D721Med (cell line): ENCODE measurements around the gene AKAIN1.
A peak's percentile ranks its signal among the peaks of the same experiment; 100 is the strongest.

Experiments
- DNase-seq: peaks from one replicate; pipeline ENCODE4 v3.0.0; 2011; ENCODE audit warnings: low spot score; ENCODE audit not compliant: insufficient read length
- FAIRE-seq: peaks from 2 replicates; lab custom pipeline; 2011; peaks lifted over from hg19 to GRCh38; lab: Jason Lieb, UNC
- CTCF ChIP-seq: IDR thresholded peaks from 2 replicates; pipeline ENCODE4 v1.5.1; 2012; ENCODE audit warnings: mild to moderate bottlenecking, control low read depth; ENCODE audit not compliant: insufficient read depth; ENCODE audit errors: missing control alignments

Gene AKAIN1

GRCh38 chr18:5214583-5215351, 17.7 kb upstream of the AKAIN1 start:
- DNase-seq (no peak), FAIRE-seq (no peak)
- no peak for TF ChIP-seq CTCF

GRCh38 chr18:5207471-5208150, 10.6 kb upstream of the AKAIN1 start:
- TF ChIP-seq CTCF = no peak
- FAIRE-seq = no peak
- no peak for DNase-seq

- FAIRE-seq = peak; percentile 38
- DNase-seq = no peak
- no peak for TF ChIP-seq CTCF
Measured at GRCh38 chr18:5198311-5198710, 1.3 kb upstream of the AKAIN1 start.

GRCh38 chr18:5197461-5197860, 404 bp upstream of the AKAIN1 start:
- no peak for TF ChIP-seq CTCF
- FAIRE-seq = no peak
- no peak for DNase-seq

DNA sequence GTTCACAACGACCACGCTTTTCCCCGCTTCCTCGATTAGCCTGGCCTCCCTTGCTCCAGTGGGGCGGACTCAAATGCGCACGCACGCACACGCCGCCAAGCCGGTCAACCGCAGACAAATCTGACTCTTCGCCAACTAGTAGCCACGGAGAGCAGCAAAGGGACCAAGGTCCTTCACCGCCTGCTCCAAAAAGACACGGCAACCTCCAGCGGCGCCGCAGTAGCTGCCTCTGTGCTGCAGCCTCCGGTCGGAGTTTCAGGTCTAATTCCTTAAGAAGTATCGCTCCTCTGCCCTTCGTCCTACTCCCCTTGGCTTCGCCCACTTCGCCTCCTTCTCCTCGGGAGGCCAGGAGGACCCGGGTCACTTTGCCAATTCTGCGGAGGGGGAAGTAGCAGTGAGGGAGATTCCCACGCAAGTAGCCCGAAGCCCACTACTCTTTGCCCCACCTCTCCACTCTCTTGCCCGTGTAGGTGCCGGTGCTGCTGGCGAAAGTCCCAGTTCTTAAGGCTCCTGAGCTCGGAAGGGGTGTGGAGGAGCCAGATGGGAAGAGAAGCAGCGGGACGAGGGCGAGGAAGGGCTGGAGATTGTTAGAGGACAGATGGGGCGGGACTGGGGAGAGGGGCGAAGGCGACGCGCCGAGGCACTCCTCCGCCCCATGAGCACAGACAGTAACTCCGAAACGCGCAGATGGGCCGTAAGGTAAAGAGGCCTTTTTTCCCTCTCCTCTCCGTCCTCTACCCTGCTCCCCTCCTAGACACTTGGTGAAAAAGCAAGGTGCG, 615 bp downstream of the AKAIN1 start:
- TF ChIP-seq CTCF = no peak
- no peak for FAIRE-seq
- no peak for DNase-seq

DNA sequence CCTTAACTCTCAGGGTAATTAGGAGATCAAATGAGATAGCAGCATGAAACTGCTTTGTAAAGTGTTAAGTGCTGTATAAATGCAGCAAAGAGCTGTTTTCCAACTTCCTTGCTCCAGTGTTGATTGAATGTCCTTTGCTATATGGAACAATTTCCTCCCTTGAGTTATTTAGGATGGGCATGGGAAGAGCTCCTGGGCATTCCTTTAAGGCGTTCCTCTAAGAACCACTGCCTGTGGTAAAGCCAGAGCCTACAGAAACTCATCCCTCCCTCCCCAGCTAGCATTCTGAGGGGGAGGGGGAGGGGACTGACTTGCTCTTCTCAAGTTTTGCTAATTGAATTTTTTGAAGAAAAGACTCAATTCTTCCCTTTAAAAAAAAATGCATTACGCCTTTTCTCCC, 1.4 kb downstream of the AKAIN1 start:
- FAIRE-seq (no peak), DNase-seq (no peak)
- no peak for TF ChIP-seq CTCF
